PC-3 (cell line): ENCODE data around the gene TRAIP. TPM values are rescaled to one million over a fixed set of nuclear protein-coding genes. Genes with fewer than 3 reads are reported as not detected.
"Not testable (repeated sequence)": the region's sequence is repeated elsewhere in the genome, so short reads cannot be mapped to it uniquely, and the experiment has no call there.

Source experiments
- ATAC-seq: fragments of 200-7000 bp; cut with Tn5 transposase; 2 replicates; pipeline ENCODE4 v1.9.1; 2020; ENCODE audit warnings: mild to moderate bottlenecking, moderate library complexity
- Bru-seq: library from RNA; stranded (reverse); fragments of 400-500 nt; gene quantifications from one replicate; lab custom pipeline; 2021; lab: Mats Ljungman, UMichigan
- BruChase-seq, 2 experiments: library from RNA; stranded (reverse); fragments of 400-500 nt; gene quantifications; one replicate each; lab custom pipeline; 2021; lab: Mats Ljungman, UMichigan
- BruUV-seq: library from RNA; stranded (reverse); fragments of 400-500 nt; replicated peaks from 2 replicates; lab custom pipeline; 2021; lab: Mats Ljungman, UMichigan
- CTCF ChIA-PET: fragments of 300-600 bp; sonication (Branson Sonifier 250); formaldehyde crosslinking; loops from one replicate; lab custom pipeline; 2022; ENCODE audit warnings: antibody characterized with exemption; lab: Charles Lee
- POLR2A ChIA-PET: fragments of 300-600 bp; sonication (Branson Sonifier 250); formaldehyde crosslinking; loops from one replicate; lab custom pipeline; 2022; ENCODE audit warnings: antibody characterized with exemption; ENCODE audit not compliant: unreplicated experiment; lab: Charles Lee
- DNase-seq: peaks from one replicate; pipeline ENCODE4 v3.0.0-alpha.2; 2015
- H2AFZ ChIP-seq: fragments of 300-600 bp; sonication (generic); 2 replicates; pipeline ENCODE4 v1.6.0; 2016; ENCODE audit warnings: antibody characterized with exemption, low read length
- H3F3A ChIP-seq: fragments of 300-600 bp; sonication (generic); one replicate; pipeline ENCODE4 v1.6.0; 2017; ENCODE audit warnings: antibody characterized with exemption, low read length, control low read depth, mild to moderate bottlenecking; ENCODE audit not compliant: unreplicated experiment
- H3K27ac ChIP-seq: fragments of 300-600 bp; sonication (generic); 2 replicates; pipeline ENCODE4 v1.5.1; 2016; ENCODE audit warnings: mild to moderate bottlenecking, low read length
- H3K27me3 ChIP-seq: fragments of 300-600 bp; sonication (generic); 2 replicates; pipeline ENCODE4 v1.6.1; 2016; ENCODE audit warnings: low read length, mixed read lengths
- H3K36me3 ChIP-seq: fragments of 300-600 bp; sonication (generic); 2 replicates; pipeline ENCODE4 v1.6.1; 2016; ENCODE audit warnings: low read depth, mixed run types, low read length, mixed read lengths
- H3K4me1 ChIP-seq: fragments of 300-600 bp; sonication (generic); 2 replicates; pipeline ENCODE4 v1.5.1; 2016; ENCODE audit warnings: low read length; ENCODE audit not compliant: insufficient read depth
- H3K4me2 ChIP-seq: fragments of 300-600 bp; sonication (generic); 2 replicates; pipeline ENCODE4 v1.6.0; 2016; ENCODE audit warnings: low read length
- H3K4me3 ChIP-seq: fragments of 300-600 bp; sonication (generic); 2 replicates; pipeline ENCODE4 v1.5.1; 2016; ENCODE audit warnings: mild to moderate bottlenecking, low read length, mixed read lengths
- H3K79me2 ChIP-seq: fragments of 300-600 bp; sonication (generic); 2 replicates; pipeline ENCODE4 v1.6.1; 2017; ENCODE audit warnings: low read length, mixed read lengths
- H3K9ac ChIP-seq: fragments of 300-600 bp; sonication (generic); 2 replicates; pipeline ENCODE4 v1.6.0; 2016; ENCODE audit warnings: mild to moderate bottlenecking, low read length
- H3K9me2 ChIP-seq: fragments of 300-600 bp; sonication (generic); replicated peaks from 2 replicates; pipeline ENCODE4 v1.6.1; 2016; ENCODE audit warnings: mixed run types, low read length, mixed read lengths
- H3K9me3 ChIP-seq: fragments of 300-600 bp; sonication (generic); 2 replicates; pipeline ENCODE4 v1.6.1; 2016; ENCODE audit warnings: low read length, mixed read lengths
- H4K20me1 ChIP-seq: fragments of 300-600 bp; sonication (generic); 2 replicates; pipeline ENCODE4 v1.6.1; 2016; ENCODE audit warnings: low read length, mixed read lengths
- CTCF ChIP-seq: fragments of 300-600 bp; sonication (generic); conservative IDR thresholded peaks from 2 replicates; pipeline ENCODE4 v1.5.1; 2017; ENCODE audit warnings: antibody characterized with exemption, low read depth, mild to moderate bottlenecking, low read length
- EZH2 ChIP-seq: fragments of 300-600 bp; sonication (generic); IDR thresholded peaks from one replicate; pipeline ENCODE4 v1.6.1; 2017; ENCODE audit warnings: antibody characterized with exemption, mild to moderate bottlenecking, low read length; ENCODE audit not compliant: unreplicated experiment
- EZH2phosphoT487 ChIP-seq: fragments of 300-600 bp; sonication (generic); IDR thresholded peaks from 2 replicates; pipeline ENCODE4 v1.6.1; 2018; ENCODE audit warnings: mild to moderate bottlenecking, antibody characterized with exemption, low read length, borderline replicate concordance
- intact Hi-C: fragments of 100-400 bp; cut with micrococcal nuclease; formaldehyde crosslinking; loops from 2 replicates; pipeline ENCODE4 v1.9.0; 2023
- long read RNA-seq: library from polyadenylated mRNA; unstranded; transcript quantifications from one replicate; pipeline ENCODE4 v2.0.0, GENCODE V29; 2021; ENCODE audit not compliant: unreplicated experiment
- total RNA-seq: library from RNA; depleted of rRNA; stranded (reverse); fragments of >200 nt; gene quantifications from 2 replicates; pipeline ENCODE4 v1.2.3, GENCODE V29; 2014; rRNA removed

Gene TRAIP
- total RNA-seq (21.6 and 27.8 TPM in 2 replicates), Bru-seq, nascent RNA (percentile 59 among the genes with signal in this experiment), BruChase-seq, experiment 1, labeled RNA remaining after a 6-hour chase (percentile 60 among the genes with signal in this experiment), BruChase-seq, experiment 2, labeled RNA remaining after a 2-hour chase (percentile 50 among the genes with signal in this experiment)
- long read RNA-seq, transcript TRAIP-201 (15 exons, 2,028 nt), result major isoform, 7 of 16 reads
- long read RNA-seq, partial matches to known transcripts, result 3 of 16 reads
- long read RNA-seq, other reads (novel, unspliced or antisense), result 6 of 16 reads

- H3K9me3 ChIP-seq, result no peaks in the 10 kb centered on the region
- H2AFZ ChIP-seq, result peak within 1 kb of the TSS; percentile 92
- H3K36me3 ChIP-seq, result no peaks in the 10 kb centered on the region
- H3K4me2 ChIP-seq, result peak within 1 kb of the TSS; percentile 98
- no peaks in the 10 kb centered on the region for H3K9me2 ChIP-seq
- TSS peak; percentile 75 for BruUV-seq
- peak within 1 kb of the TSS; percentile 82 for H3K9ac ChIP-seq
- TF ChIP-seq CTCF (no peak), EZH2phosphoT487 (no peak), EZH2 (no peak)
- H3K4me1 ChIP-seq, result peaks cover 10% of the 10 kb centered on the region; the same call in 1 of the 2 replicates
- peak; percentile 99 for ATAC-seq
- H3K27ac ChIP-seq, result 0 out of 2 replicates have a peak within 1 kb of the TSS, but pooled peaks have one; percentile 11
- no peaks in the 10 kb centered on the region for H3F3A ChIP-seq
- intact Hi-C loops, result loop anchor here (2.0 kb wide), 1 partner anchor 50 kb away; no protein-coding TSS in a partner anchor
- peaks cover 34% of the 10 kb centered on the region for H3K79me2 ChIP-seq
- peak within 1 kb of the TSS; percentile 91 for H3K4me3 ChIP-seq
- ChIA-PET POLR2A (no interaction called here), CTCF (no interaction called here)
- H4K20me1 ChIP-seq, result no peaks in the 10 kb centered on the region
- H3K27me3 ChIP-seq, result no peaks in the 10 kb centered on the region
- DNase-seq, result peak; percentile 98
Observed at GRCh38 chr3:49856181-49857005, at the start of gene TRAIP. TRAIP (minus strand) TSS chr3:49856564; CDS start chr3:49856453, 111 bp downstream.

- peak overlapping the region; percentile 99 for H3K4me2 ChIP-seq
- H4K20me1 ChIP-seq, H3K36me3 ChIP-seq, H2AFZ ChIP-seq, H3K9me3 ChIP-seq, CTCF ChIA-PET, DNase-seq, H3K9me2 ChIP-seq, H3K4me3 ChIP-seq, ATAC-seq, BruUV-seq, H3K27me3 ChIP-seq: not testable (repeated sequence)
- peaks cover 48% of the 10 kb centered on the region for H3K79me2 ChIP-seq
- intact Hi-C loops, result loop anchor here (5.0 kb wide), 1 partner anchor 117 kb away; the partner anchor contains the start of gene IP6K1
- peak overlapping the region; percentile 99 for H3K27ac ChIP-seq
- peaks cover 64% of the 10 kb centered on the region for H3K4me1 ChIP-seq
- peak overlapping the region; percentile 84 for H3K9ac ChIP-seq
- POLR2A ChIA-PET, result interaction anchor here (0.6 kb wide), 1 partner anchor 118 kb away, joined by 6 read pairs; the partner anchor contains the start of gene IP6K1
- H3F3A ChIP-seq, result peaks cover 11% of the 10 kb centered on the region
Observed at GRCh38 chr3:49904448-49904847, 48.1 kb upstream of the TRAIP start.
